ENCODE results near the gene SLC26A5.

Gene SLC26A5

GRCh38 chr7:103348452-103348851 is 97.6 kb downstream of the SLC26A5 start:
- no peak for DNase-seq (ENCODE audit: low read depth in 4 of 4, low spot score in 1 of 4)

DNA sequence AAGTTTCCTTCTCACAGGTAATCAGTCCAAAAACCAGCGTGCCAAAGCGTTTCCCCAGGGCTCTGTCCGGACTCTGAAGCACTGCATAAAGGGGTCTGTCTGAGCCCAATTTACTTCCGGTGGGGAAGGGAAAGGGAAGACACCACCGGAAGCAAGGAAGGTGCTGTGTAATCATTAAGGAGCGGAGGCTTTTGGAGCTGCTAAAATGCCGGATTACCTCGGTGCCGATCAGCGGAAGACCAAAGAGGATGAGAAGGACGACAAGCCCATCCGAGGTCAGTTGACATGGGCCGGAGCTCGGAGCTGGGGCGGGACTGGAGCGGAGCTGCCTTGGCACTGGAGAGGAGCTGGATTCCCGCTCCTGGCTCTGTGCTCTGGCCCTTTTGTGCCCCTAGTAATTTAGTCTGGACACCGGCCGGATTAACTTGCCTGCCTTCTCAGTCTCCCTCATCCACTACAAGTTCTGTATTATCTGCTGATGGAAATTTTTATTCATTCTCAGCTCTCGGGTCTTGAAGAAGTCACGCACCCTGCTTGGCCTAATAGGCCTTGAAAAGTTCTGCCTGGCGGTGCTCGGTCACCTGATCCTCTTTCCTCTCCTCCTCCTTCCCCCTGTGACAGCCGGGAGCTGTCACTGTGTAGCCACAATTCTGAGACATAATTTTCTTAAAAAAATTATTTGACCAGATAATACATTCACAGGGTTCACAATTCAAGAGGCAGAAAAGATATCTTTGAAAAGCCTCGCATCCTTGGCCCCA is 98.3 kb downstream of the SLC26A5 start, which contains the start of gene PSMC2:
Gene PSMC2, plus strand, starts transcription at position 137 of the 761 bp plus-strand sequence. Its CDS starts 69 bp downstream, at position 206.
- DNase-seq (ENCODE audit: low read depth in 4 of 4, low spot score in 1 of 4) = peak; percentile 52 to 68 (median 62)

GRCh38 chr7:103346396-103346795 is 99.6 kb downstream of the SLC26A5 start:
- no peak for DNase-seq (ENCODE audit: low read depth in 4 of 4, low spot score in 1 of 4)

DNA sequence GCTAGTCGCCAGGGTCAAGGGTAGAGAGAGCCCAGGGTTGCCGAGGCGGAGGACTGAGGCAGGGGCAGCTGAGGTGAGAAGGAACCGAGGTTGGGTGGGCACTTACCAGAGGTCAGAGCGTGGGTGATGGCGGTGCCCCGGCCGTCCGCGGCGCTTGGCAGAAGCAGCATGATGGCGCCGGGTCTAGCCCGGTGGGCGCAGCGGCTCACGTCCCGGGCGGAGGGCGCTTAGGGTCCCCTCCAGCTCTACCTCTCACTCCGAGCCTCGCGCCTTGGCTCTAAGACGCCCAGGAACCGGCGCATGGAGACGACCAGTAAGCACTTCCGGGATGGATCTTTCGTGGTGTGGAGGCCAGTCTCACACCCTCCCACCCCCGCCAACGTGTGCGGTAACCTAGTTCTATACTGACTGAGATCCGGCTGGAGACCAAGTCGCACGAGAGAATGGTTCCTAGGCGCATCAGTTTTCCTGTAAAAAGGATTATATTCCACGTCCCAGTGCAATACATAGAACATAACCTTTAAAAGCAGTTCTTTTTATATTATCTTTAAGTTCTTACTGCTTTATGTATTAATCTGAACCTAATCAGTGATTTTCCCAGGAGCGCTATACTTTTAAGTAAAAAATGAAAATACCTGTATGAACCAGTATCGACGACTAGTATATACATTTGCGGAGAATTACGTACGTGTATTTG is 101.4 kb downstream of the SLC26A5 start, which contains the start of gene DNAJC2:
Gene DNAJC2, minus strand, starts transcription at position 315 of the 697 bp plus-strand sequence. Its CDS starts 145 bp downstream, at position 170.
- DNase-seq (ENCODE audit: low read depth in 4 of 4, low spot score in 1 of 4) = peak; percentile 58 to 82 (median 70)

DNA sequence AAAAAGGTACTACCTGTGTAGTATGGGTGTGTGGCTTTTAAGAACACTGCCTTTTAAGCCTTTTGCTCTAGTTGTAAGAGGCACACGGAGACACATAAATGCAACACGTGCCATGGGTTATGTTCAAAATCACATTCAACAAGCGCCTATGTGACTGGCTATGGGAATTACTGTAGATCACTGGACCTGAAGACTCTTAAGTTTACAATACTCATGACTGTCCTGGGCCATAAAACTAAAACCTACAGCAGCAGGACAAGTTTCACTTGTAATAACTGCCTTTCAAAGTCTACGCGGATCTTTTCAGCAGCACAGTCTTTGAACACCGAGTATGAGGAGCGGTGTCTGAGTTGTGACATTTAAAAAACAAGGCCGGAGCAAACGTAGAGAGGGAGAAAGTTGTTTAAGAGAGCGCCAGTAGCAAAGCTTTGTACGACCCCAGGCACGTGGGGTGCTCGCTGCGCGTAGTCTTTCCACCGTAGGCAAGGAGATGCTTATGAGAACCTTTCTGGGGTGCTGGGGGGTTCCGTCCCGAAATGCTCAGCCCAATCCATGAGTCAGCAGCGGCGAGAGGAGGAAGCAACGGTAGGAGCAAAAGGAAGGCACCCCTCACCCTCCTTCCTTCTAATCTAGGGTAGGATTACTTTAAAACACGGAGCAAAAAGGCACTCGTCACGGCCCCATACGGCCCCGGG is 102.1 kb downstream of the SLC26A5 start:
- peak in 2 of 4 experiments; percentile 4 to 14 for DNase-seq (ENCODE audit: low read depth in 4 of 4, low spot score in 1 of 4)

GRCh38 chr7:103343332-103343731 is 102.7 kb downstream of the SLC26A5 start:
- no peak for DNase-seq (ENCODE audit: low read depth in 4 of 4, low spot score in 1 of 4)

GRCh38 chr7:103341466-103341865 is 104.5 kb downstream of the SLC26A5 start:
- no peak for DNase-seq (ENCODE audit: low read depth in 4 of 4, low spot score in 1 of 4)

DNA sequence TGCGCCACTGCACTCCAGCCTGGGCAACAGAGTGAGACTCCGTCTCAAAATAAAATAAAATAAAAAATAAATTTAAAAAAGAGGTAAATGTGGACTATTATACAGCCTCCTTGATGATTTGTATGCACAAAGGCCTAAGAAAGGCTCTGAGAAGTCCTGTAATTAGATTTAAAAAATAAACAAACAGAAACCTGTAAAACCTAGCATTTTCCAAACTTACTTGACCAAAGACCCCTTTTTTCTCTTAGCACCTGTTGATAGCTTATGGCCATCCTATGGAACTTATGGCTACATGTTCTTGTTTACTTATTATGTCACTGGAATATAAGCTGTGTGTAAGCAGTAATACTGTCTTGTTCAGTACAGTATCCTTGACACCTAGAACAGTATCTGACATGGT is 107.1 kb downstream of the SLC26A5 start:
- DNase-seq (ENCODE audit: low read depth in 4 of 4, low spot score in 1 of 4) = no peak

DNA sequence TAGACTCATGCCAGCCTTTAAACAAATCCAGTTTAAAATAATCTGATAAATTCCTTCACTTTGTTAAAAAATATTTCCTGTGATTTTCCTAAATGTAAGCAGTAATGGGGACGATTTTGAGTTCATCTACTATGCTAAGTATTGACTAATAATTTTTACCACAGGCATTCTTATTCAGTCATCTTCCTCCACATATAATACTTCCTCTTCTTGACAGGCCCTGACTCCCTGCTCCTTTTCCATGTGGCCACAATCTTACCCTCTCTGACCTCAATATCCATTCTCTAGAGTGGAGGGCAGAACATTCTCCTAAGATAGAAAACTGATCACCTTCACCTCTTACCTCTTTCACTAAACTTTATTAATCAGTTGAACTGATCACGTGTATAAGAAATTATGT is 109.2 kb downstream of the SLC26A5 start:
- DNase-seq (ENCODE audit: low read depth in 4 of 4, low spot score in 1 of 4) = no peak

- no peak for DNase-seq (ENCODE audit: low read depth in 4 of 4, low spot score in 1 of 4)
Observed at GRCh38 chr7:103325744-103326143, 120.3 kb downstream of the SLC26A5 start.

All from stimulated activated CD4-positive, alpha-beta T cell treated with anti-CD3 and anti-CD28 coated beads, Interleukin-1b, Interleukin-23, amount 100 ng/mL, for 24 hours (primary cell).